HT1080 (cell line): ENCODE data around the gene JDP2. TPM values are rescaled to one million over a fixed set of nuclear protein-coding genes. Genes with fewer than 3 reads are reported as not detected.
"Not testable (repeated sequence)": the region's sequence is repeated elsewhere in the genome, so short reads cannot be mapped to it uniquely, and the experiment has no call there.

Experiments
- DNase-seq: peaks from one replicate; pipeline ENCODE4 v3.0.0-alpha.2; 2015; ENCODE audit warnings: low read depth
- polyA plus RNA-seq, 2 experiments: library from polyadenylated mRNA; depleted of rRNA; stranded (reverse); fragments of >200 nt; gene quantifications; 2 replicates each; pipeline ENCODE4 v1.2.3, GENCODE V29; 2015
- total RNA-seq: library from RNA; depleted of rRNA; stranded (reverse); fragments of >200 nt; shearing (Covaris generic); gene quantifications from 2 replicates; pipeline ENCODE4 v1.2.3, GENCODE V29; 2014; rRNA removed

Gene JDP2, protein sequence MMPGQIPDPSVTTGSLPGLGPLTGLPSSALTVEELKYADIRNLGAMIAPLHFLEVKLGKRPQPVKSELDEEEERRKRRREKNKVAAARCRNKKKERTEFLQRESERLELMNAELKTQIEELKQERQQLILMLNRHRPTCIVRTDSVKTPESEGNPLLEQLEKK
- 26.9 and 29.3 TPM in 2 replicates for total RNA-seq
- polyA plus RNA-seq (2015; cell fraction: cytosol; rRNA removed): 49.5 and 57.8 TPM in 2 replicates
- polyA plus RNA-seq (2015; cell fraction: nucleus; rRNA removed): 18.2 and 21.1 TPM in 2 replicates

DNA sequence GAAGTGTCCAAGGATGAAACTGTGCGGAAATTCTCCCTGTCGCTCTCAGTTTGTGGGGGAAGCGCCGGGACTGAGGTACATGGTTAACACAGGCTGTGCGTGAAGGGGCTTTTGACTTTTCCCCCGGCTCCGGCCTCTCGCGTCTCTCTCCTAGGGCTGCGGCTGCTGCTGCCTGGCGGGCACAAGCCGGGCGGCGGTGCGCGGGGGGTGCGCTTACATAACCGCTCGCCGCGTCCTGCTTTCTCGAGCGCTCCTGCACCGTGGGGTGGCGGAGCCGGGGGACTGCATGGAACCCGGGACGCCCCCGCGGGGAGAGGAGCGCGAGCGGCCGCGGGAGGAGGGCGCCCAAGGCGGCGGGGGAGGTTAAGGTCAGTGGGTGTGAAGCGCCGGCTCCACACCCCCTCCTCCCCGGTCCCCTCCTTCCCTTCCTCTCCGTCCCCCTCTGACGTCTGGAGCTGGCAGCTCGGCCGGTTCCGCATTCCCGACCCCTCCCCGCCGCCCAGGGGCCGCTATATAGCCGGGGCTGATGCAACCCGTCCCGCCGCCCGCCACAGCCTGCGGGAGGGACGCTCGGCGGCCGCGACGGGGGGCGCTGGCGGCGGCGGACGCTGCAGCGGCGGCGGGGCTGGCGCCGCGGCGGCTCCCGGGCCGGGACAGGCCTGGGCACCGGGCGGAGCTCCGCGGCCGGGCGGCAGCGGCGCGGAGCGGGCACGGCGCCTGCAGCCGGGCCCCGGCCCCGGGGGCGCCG lies at the start of gene JDP2:
Gene JDP2 (plus strand): TSS at position 541 of the 748 bp plus-strand sequence. CDS start 9,899 bp downstream, outside the sequence.
- DNase-seq: peak; percentile 53

- no peak for DNase-seq
Measured at GRCh38 chr14:75379246-75379929, 48.4 kb upstream of the JDP2 start.

DNA sequence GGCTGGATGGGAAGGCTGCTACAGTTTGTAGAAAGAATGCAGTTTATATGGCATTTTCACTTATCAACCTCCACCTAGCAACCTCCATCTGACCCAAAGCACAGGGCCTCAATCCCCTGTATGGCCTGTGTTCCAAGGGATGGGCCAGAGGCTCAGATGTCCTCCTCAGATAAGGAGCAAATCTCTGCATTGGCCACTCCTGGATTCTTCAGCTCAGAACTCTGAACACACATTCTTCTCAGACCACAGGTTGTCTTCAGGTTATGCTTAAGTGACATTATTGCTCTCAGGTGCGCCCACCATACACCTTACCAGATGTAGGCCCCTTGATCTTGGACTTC lies 47.9 kb upstream of the JDP2 start:
- DNase-seq: no peak

DNA sequence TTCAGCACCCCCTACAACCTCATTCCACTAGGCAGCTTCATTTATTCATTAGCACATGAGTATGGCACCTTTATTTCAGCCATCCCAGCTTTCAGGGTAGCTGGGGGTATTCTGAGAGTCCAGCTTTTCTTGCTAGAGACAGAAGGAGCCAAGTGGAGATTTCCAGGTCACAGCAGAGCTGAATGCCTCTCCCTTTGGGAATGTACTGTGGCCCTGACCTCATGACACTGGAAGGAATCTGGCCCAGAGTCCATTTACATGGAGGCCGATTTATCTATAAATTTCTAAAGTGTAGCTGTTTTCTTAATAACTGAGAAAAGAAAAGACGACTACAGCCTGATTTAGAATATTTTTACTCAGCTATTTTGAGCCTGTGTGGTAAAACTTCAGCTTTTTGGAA lies 47.2 kb upstream of the JDP2 start:
- no peak for DNase-seq

- no peak for DNase-seq
Measured at GRCh38 chr14:75381642-75382041, 46.2 kb upstream of the JDP2 start.

DNA sequence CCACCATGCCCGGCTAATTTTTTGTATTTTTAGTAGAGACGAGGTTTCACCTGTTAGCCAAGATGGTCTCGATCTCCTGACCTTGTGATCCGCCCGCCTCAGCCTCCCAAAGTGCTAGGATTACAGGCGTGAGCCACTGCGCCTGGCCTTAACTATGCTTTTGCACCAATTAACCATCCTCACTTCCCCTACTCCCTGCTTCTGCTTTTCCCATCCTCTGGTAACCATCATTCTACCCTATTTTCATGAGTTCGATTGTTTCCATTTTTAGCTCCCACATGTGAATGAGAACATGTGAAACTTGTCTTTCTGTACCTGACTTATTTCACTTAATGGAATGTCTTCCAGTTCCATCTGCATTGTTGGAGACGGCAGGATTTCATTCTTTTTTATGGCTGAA lies 44.6 kb upstream of the JDP2 start:
- not testable (repeated sequence) for DNase-seq

DNA sequence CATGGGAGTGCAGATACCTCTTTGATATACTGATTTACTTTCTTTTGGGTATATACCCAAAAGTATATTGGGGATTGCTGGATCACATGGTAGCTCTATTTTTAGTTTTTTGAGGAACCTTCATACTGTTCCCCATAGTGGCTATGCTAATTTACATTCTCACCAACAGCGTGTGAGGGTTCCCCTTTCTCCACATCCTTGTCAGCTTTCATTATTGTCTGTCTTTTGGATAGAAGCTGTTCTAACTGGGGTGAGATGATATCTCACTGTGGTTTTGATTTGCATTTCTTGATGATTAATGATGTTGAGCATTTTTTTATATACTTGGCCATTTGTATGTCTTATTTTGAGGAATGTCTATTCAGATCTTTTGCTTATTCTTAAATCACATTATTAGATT lies 44.1 kb upstream of the JDP2 start:
- no peak for DNase-seq

DNA sequence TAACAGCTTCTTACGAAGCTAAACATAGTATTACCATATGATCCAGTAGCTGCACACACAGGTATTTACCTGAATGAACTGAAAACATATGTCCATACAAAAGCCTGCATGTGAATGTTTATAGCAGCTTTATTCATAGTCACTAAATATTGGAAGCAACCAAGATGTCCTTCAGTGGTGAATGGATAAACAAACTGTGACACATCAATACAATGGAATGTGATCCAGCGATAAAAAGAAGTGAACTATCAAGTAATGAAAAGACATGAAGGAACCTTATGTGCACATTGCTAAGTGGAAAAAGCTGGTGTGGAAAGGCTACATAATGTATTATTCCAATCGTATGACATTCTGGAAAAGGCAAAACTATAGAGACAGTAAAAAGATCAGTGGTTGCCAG lies 38.1 kb upstream of the JDP2 start:
- DNase-seq: no peak

- DNase-seq: no peak
Measured at GRCh38 chr14:75390183-75390582, 37.6 kb upstream of the JDP2 start.

- no peak for DNase-seq
Measured at GRCh38 chr14:75391953-75392352, 35.9 kb upstream of the JDP2 start.

GRCh38 chr14:75392686-75393641 lies 34.9 kb upstream of the JDP2 start:
- DNase-seq: no peak

DNA sequence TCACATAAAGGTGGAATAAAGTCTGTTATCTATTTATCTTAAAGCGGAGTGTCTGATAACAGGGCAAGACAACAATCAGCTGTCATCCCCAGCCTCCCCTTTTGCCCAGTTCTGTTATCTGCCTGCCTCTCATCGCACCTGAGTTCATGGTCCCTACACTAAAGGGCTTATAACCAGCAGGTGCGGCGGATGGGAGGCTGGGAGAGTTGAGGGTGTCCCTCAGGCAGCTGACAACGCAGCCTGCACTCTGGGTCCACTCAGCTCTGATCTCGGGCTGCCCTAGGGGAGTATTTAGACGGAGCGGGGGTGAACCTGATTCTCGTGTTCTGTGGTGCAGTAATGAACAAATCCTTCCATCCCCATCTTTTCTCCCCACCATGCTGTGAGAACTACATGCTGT lies 34.0 kb upstream of the JDP2 start:
- no peak for DNase-seq

DNA sequence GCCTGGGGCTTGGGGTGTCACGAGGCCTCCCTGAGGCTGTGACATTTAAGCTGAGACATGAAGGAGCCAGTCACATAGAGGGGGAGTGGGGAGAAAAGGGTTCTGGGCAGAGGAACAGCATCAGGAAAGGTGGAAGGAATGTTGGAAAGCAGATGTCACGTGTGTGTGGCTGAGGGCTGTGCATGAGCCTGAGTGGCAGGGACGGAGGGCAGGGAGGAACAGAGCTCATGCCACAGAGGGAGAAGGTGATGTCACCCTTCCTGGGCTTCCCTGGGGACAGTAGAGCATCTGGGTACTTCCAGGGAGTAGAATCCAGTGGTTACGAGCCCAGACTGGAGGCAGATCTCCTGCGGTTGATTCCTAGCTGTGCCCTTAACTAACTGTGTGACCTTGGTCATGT lies 32.0 kb upstream of the JDP2 start:
- no peak for DNase-seq

- no peak for DNase-seq
Measured at GRCh38 chr14:75399321-75399720, 28.5 kb upstream of the JDP2 start.

DNA sequence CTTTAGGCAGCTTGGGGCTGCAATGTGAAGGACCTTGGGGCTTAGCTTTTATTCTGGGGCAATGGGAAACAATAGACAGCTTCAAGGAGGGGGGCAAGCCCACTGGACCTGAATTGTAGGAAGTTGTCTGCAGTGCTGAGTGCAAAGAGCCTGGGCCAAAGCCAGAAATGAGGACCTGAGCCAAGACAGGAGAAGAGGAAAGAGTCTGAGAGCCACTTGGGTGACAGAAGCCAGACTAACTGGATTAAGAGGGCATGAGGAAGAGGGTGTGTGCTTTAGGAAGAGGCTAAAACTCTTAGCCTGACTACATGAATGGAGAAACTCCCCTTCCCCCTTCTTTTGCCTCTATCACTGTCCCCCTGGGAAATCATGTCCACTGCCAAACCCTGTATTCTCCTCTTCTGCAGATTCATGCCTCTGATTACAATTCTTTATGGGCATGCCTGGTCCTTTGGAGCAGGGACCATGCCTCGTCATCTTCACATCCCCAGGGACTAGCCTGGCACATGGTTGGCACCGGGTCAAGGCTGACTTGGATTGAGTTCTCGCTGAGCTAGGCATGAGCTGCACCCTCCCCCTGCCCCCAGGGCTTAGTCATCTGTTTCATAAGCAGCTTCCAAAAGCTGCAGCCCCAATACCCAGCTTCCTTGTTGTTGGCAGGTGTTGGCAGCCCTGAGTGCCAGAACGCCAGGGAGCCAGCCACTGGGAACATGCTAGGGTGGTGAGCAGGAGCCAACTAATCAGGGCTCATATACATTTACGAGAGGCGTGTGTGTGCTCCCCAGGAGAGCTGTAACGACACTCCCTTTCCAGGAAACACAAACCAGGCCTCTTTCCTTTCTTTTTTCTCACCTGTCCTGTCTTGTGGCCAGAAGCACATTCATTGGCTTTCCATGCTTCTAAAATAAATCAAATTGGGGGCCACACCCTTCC lies 27.7 kb upstream of the JDP2 start:
- DNase-seq: peak; percentile 82

GRCh38 chr14:75401361-75401760 lies 26.5 kb upstream of the JDP2 start:
- DNase-seq: no peak

DNA sequence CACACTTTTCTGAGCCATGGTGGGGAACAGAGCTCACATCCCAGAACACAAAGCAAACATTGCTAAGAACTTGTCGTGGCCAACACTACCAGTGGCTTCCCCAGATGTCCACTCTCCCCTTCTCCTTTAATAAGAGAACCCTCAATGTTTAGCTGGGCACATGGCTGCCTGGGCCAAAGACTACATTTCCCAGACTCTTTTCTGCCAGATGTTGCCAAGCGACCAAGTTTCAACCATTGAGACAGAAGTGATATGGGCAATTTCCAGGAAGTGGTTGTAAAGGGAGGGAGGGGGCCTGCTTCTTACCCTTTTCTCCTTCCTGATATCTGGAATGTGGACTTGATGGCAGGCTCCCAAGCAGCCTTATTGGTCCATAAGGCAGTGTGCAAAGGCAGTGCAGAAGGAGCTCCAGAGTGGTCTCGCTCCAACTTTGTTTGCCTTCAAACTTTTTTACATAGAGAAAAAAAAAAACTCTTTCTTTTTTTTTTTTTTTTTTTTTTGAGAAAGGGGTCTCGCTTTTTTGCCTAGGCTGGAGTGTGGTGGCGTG lies 24.9 kb upstream of the JDP2 start:
- no peak for DNase-seq

DNA sequence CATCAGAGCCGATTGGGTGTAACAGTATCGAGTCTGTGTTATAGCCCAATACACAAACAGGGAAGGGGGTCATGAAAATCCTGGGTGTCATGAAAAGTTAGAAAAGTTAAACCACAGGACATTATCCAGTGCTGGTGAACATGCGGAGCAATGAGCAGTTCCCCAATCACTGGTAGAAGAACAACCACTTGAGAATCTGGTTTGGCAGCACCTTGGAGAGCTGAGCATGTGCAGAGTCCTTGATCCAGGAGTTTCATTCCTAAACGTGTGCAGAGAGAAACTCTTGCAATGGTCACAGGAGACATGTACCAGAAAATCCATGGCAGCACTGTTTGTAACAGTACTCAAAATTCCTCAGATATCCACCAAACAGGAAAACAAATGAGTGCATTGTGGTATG lies 23.0 kb upstream of the JDP2 start:
- no peak for DNase-seq

GRCh38 chr14:75406102-75406501 lies 21.7 kb upstream of the JDP2 start:
- no peak for DNase-seq

GRCh38 chr14:75406856-75407255 lies 21.0 kb upstream of the JDP2 start:
- no peak for DNase-seq
